ENCODE measurements around the gene ADCK1. TPM values are rescaled to one million over a fixed set of nuclear protein-coding genes. Genes with fewer than 3 reads are reported as not detected.
"Not testable (repeated sequence)": the region's sequence is repeated elsewhere in the genome, so short reads cannot be mapped to it uniquely, and the experiment has no call there.

The ADCK1 gene
- total RNA-seq, 1 donor from 2014 or later, result 5.6 TPM

GRCh38 chr14:77910506-77910905 lies 110.6 kb downstream of the ADCK1 start:
- TF ChIP-seq, protein P1, sequence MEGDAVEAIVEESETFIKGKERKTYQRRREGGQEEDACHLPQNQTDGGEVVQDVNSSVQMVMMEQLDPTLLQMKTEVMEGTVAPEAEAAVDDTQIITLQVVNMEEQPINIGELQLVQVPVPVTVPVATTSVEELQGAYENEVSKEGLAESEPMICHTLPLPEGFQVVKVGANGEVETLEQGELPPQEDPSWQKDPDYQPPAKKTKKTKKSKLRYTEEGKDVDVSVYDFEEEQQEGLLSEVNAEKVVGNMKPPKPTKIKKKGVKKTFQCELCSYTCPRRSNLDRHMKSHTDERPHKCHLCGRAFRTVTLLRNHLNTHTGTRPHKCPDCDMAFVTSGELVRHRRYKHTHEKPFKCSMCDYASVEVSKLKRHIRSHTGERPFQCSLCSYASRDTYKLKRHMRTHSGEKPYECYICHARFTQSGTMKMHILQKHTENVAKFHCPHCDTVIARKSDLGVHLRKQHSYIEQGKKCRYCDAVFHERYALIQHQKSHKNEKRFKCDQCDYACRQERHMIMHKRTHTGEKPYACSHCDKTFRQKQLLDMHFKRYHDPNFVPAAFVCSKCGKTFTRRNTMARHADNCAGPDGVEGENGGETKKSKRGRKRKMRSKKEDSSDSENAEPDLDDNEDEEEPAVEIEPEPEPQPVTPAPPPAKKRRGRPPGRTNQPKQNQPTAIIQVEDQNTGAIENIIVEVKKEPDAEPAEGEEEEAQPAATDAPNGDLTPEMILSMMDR (IDR thresholded peaks at IDR 0.05; ENCODE audit: partially characterized antibody, unreplicated experiment), result no peak
- peaks cover 3% of the 10 kb centered on the region for H3K9me3 Mint-ChIP-seq (ENCODE audit: unreplicated experiment)
- H3K4me1 Mint-ChIP-seq (ENCODE audit: low read depth, unreplicated experiment), result no peaks in the 10 kb centered on the region
- no peak overlapping the region for H3K4me3 Mint-ChIP-seq (ENCODE audit: unreplicated experiment)
- peaks cover 9% of the 10 kb centered on the region for H3K27me3 Mint-ChIP-seq (ENCODE audit: unreplicated experiment)
- no peak overlapping the region for H3K27ac Mint-ChIP-seq (ENCODE audit: unreplicated experiment)
- no peaks in the 10 kb centered on the region for H3K36me3 Mint-ChIP-seq (ENCODE audit: unreplicated experiment)
- no peak for DNase-seq

DNA sequence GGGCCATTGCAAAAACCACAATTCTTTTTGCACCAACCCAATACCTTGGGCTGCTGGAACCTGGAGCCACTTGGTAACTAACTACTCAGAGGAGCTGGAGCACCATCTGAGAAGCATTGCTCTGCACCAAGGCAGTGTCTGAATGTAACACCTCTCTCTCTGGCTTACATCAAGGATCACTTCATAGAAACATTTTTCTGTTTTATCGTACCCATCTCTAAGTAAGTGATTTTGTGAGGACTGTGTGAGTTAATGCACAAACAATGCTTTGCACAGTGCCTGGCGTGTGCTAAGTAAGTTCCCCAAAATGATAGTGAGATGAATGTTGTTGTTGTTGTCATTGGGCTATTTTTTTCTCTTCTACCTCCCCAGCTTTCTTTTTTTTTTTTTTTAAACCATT lies 111.4 kb downstream of the ADCK1 start:
- H3K4me1 Mint-ChIP-seq (ENCODE audit: low read depth, unreplicated experiment), result no peaks in the 10 kb centered on the region
- no peak for DNase-seq
- H3K36me3 Mint-ChIP-seq (ENCODE audit: unreplicated experiment), result no peaks in the 10 kb centered on the region
- TF ChIP-seq, protein P1 (IDR thresholded peaks at IDR 0.05; ENCODE audit: partially characterized antibody, unreplicated experiment), result no peak
- peaks cover 9% of the 10 kb centered on the region for H3K27me3 Mint-ChIP-seq (ENCODE audit: unreplicated experiment)
- H3K4me3 Mint-ChIP-seq (ENCODE audit: unreplicated experiment), result no peak overlapping the region
- peaks cover 3% of the 10 kb centered on the region for H3K9me3 Mint-ChIP-seq (ENCODE audit: unreplicated experiment)
- H3K27ac Mint-ChIP-seq (ENCODE audit: unreplicated experiment), result no peak overlapping the region

GRCh38 chr14:77912754-77913556 lies 113.0 kb downstream of the ADCK1 start:
- Mint-ChIP-seq H3K27ac (ENCODE audit: unreplicated experiment) (no peak overlapping the region), H3K4me3 (ENCODE audit: unreplicated experiment) (no peak overlapping the region), H3K4me1 (ENCODE audit: low read depth, unreplicated experiment) (no peaks in the 10 kb centered on the region), H3K36me3 (ENCODE audit: unreplicated experiment) (no peaks in the 10 kb centered on the region), H3K27me3 (ENCODE audit: unreplicated experiment) (peaks cover 9% of the 10 kb centered on the region), H3K9me3 (ENCODE audit: unreplicated experiment) (peaks cover 3% of the 10 kb centered on the region)
- no peak for DNase-seq
- TF ChIP-seq, protein P1 (IDR thresholded peaks at IDR 0.05; ENCODE audit: partially characterized antibody, unreplicated experiment), result no peak

DNA sequence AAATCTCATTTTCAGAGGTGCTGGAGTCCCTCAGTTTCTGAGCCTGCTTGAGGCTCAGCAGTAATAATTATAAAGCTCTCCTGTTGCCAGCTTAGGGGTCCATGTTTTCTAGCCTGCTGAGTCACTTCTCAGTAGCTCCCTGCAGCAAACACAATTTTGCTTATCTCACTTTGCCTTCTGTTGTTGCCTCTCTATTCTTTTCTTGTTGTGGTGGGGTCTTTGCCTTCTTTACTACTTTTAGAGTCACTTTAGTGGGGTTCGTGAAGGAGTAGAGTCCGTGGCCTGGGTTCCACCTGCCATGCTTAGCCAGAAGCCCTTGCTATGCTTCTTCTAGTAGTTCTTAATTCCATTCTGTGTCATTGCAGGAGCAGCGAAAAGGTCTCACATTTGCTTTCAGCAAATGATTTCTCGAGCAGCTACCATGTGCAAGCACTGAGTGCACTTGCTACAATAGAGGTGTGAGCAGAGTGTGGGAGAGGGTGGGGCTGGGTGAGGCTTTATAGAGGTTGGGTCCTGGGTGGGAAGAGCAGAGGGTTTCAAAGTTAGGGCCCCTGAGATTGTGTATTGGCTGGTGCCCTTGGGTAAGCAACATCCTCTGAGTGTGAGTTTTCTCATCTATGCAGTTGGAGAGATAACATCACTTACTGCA lies 114.3 kb downstream of the ADCK1 start:
- no peaks in the 10 kb centered on the region for H3K36me3 Mint-ChIP-seq (ENCODE audit: unreplicated experiment)
- H3K4me1 Mint-ChIP-seq (ENCODE audit: low read depth, unreplicated experiment), result no peaks in the 10 kb centered on the region
- H3K27ac Mint-ChIP-seq (ENCODE audit: unreplicated experiment), result no peak overlapping the region
- TF ChIP-seq, protein P1 (IDR thresholded peaks at IDR 0.05; ENCODE audit: partially characterized antibody, unreplicated experiment), result no peak
- H3K9me3 Mint-ChIP-seq (ENCODE audit: unreplicated experiment), result peaks cover 3% of the 10 kb centered on the region
- no peak for DNase-seq
- peaks cover 5% of the 10 kb centered on the region for H3K27me3 Mint-ChIP-seq (ENCODE audit: unreplicated experiment)
- H3K4me3 Mint-ChIP-seq (ENCODE audit: unreplicated experiment), result no peak overlapping the region

DNA sequence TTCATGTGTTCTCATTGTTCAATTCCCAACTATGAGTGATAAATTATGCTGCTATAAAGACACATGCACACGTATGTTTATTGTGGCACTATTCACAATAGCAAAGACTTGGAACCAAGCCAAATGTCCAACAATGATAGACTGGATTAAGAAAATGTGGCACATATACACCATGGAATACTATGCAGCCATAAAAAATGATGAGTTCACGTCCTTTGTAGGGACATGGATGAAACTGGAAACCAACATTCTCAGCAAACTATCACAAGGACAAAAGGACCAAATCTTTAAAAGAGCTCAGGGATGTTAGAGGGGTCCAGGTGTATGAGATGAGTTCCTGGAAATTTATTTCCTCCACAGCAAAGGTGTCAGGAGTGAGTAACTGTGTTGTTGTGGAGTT lies 115.5 kb downstream of the ADCK1 start:
- not testable (repeated sequence) for H3K9me3 Mint-ChIP-seq (ENCODE audit: unreplicated experiment); H3K36me3 Mint-ChIP-seq (ENCODE audit: unreplicated experiment); DNase-seq; H3K27me3 Mint-ChIP-seq (ENCODE audit: unreplicated experiment); H3K4me3 Mint-ChIP-seq (ENCODE audit: unreplicated experiment); H3K4me1 Mint-ChIP-seq (ENCODE audit: low read depth, unreplicated experiment); H3K27ac Mint-ChIP-seq (ENCODE audit: unreplicated experiment)

Measured in glutamatergic neuron (in vitro differentiated cells).